OCI-LY3 (cell line): ENCODE results near the gene ME3.

Source experiments
- H2AFZ ChIP-seq: fragments of 200-600, 300-600 bp; shearing (Covaris generic); 2 replicates; pipeline ENCODE4 v1.6.0; 2014; ENCODE audit warnings: antibody characterized with exemption, low read depth, low read length
- H3K27ac ChIP-seq: fragments of 200-600, 300-600 bp; sonication (generic); 2 replicates; pipeline ENCODE4 v1.5.1; 2014; ENCODE audit warnings: mild to moderate bottlenecking, low read length, moderate library complexity, mixed read lengths
- H3K27me3 ChIP-seq: fragments of 200-600, 300-600 bp; sonication (generic); 2 replicates; pipeline ENCODE4 v1.6.1; 2014; ENCODE audit warnings: low read depth, low read length, mixed read lengths
- H3K36me3 ChIP-seq: fragments of 200-600, 300-600 bp; sonication (generic); replicated peaks from 2 replicates; pipeline ENCODE3; 2014; ENCODE audit warnings: low read depth, low read length, mixed read lengths
- H3K4me1 ChIP-seq: fragments of 300-600, 200-600 bp; sonication (generic); 2 replicates; pipeline ENCODE4 v1.6.1; 2014; ENCODE audit warnings: low read length, mixed read lengths
- H3K4me2 ChIP-seq: fragments of 200-600, 300-600 bp; sonication (generic); 2 replicates; pipeline ENCODE4 v1.6.1; 2014; ENCODE audit warnings: low read length, mixed read lengths
- H3K4me3 ChIP-seq: fragments of 300-600, 200-600 bp; sonication (generic); 2 replicates; pipeline ENCODE4 v1.5.1; 2014; ENCODE audit warnings: antibody characterized with exemption, mild to moderate bottlenecking, low read length, moderate library complexity
- H3K79me2 ChIP-seq: fragments of 300-600, 200-600 bp; shearing (Covaris generic); 2 replicates; pipeline ENCODE4 v1.6.1; 2014; ENCODE audit warnings: mild to moderate bottlenecking, low read length, mixed read lengths
- H3K9ac ChIP-seq: fragments of 300-600, 200-600 bp; shearing (Covaris generic); 2 replicates; pipeline ENCODE4 v1.6.0; 2014; ENCODE audit warnings: mild to moderate bottlenecking, low read length, moderate library complexity
- H3K9me3 ChIP-seq: fragments of 200-600, 300-600 bp; shearing (Covaris generic); 2 replicates; pipeline ENCODE4 v1.6.1; 2014; ENCODE audit warnings: low read length, mixed read lengths; ENCODE audit not compliant: insufficient read depth
- H4K20me1 ChIP-seq: fragments of 200-600, 300-600 bp; sonication (generic); 2 replicates; pipeline ENCODE4 v1.6.1; 2016; ENCODE audit warnings: low read length, mixed read lengths; ENCODE audit not compliant: insufficient read depth
- EZH2phosphoT487 ChIP-seq: fragments of 200-600 bp; shearing (Covaris generic); IDR thresholded peaks from 2 replicates; pipeline ENCODE4 v1.6.1; 2018; ENCODE audit warnings: antibody characterized with exemption, mixed run types, low read depth
- TF ChIP-seq, protein P1 (sequence below): fragments of 200-600, 300-600 bp; sonication (generic); IDR thresholded peaks from 2 replicates; pipeline ENCODE4 v1.5.1; 2014; ENCODE audit warnings: antibody characterized with exemption, low read length, low read depth

ME3 gene

DNA sequence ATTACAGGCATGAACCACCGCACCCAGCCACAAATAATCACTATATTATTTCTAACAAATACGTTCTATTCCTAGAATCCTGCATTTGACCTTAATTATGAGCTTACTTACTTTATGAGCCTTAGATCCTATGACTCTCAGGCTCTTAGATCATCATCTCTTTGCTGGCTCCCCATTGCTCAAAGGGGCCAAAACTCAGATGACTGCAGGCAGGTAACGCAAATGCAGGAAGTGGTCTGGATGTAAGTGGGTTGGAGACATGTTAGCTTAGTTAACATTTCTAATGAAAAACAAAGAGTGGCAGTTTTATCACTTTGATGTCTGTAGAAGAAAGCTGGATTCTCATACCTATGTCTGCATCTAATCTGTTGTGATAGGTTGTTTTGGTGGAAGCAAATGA is 274.3 kb downstream of the ME3 start:
- no peak overlapping the region for H3K27ac ChIP-seq
- H3K4me1 ChIP-seq, result no peaks in the 10 kb centered on the region
- TF ChIP-seq, protein P1, sequence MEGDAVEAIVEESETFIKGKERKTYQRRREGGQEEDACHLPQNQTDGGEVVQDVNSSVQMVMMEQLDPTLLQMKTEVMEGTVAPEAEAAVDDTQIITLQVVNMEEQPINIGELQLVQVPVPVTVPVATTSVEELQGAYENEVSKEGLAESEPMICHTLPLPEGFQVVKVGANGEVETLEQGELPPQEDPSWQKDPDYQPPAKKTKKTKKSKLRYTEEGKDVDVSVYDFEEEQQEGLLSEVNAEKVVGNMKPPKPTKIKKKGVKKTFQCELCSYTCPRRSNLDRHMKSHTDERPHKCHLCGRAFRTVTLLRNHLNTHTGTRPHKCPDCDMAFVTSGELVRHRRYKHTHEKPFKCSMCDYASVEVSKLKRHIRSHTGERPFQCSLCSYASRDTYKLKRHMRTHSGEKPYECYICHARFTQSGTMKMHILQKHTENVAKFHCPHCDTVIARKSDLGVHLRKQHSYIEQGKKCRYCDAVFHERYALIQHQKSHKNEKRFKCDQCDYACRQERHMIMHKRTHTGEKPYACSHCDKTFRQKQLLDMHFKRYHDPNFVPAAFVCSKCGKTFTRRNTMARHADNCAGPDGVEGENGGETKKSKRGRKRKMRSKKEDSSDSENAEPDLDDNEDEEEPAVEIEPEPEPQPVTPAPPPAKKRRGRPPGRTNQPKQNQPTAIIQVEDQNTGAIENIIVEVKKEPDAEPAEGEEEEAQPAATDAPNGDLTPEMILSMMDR, result no peak
- TF ChIP-seq EZH2phosphoT487, result no peak
- H3K36me3 ChIP-seq, result no peaks in the 10 kb centered on the region
- H4K20me1 ChIP-seq, result no peaks in the 10 kb centered on the region
- no peak overlapping the region for H3K4me2 ChIP-seq
- H3K79me2 ChIP-seq, result no peaks in the 10 kb centered on the region
- no peak overlapping the region for H3K4me3 ChIP-seq
- H3K9me3 ChIP-seq, result no peaks in the 10 kb centered on the region
- no peak overlapping the region for H2AFZ ChIP-seq
- no peaks in the 10 kb centered on the region for H3K27me3 ChIP-seq
- no peak overlapping the region for H3K9ac ChIP-seq

DNA sequence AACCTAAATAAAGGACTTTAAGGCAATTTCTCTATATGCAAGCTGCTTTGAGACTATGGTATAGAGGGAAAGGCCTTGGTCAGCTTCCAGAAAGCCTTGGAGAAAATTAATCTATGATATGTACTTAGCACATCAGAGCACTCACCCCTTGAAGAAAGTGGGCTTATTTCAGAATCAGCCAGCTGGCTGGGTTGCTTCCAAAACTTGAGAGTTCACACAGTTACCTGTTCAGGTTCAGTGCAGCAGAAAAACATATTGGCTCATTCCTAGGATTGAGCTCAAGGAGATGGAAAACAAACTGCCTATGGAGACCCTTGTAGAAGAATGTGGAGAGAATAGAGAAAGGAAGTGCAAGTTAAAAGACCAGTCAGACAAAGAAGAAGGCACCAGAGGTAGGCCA is 275.1 kb downstream of the ME3 start:
- Histone ChIP-seq H3K36me3 (no peaks in the 10 kb centered on the region), H3K4me1 (no peaks in the 10 kb centered on the region), H4K20me1 (no peaks in the 10 kb centered on the region), H2AFZ (no peak overlapping the region), H3K9me3 (no peaks in the 10 kb centered on the region), H3K27ac (no peak overlapping the region), H3K27me3 (no peaks in the 10 kb centered on the region), H3K4me2 (no peak overlapping the region), H3K4me3 (no peak overlapping the region), H3K79me2 (no peaks in the 10 kb centered on the region), H3K9ac (no peak overlapping the region)
- TF ChIP-seq, protein P1, result no peak

DNA sequence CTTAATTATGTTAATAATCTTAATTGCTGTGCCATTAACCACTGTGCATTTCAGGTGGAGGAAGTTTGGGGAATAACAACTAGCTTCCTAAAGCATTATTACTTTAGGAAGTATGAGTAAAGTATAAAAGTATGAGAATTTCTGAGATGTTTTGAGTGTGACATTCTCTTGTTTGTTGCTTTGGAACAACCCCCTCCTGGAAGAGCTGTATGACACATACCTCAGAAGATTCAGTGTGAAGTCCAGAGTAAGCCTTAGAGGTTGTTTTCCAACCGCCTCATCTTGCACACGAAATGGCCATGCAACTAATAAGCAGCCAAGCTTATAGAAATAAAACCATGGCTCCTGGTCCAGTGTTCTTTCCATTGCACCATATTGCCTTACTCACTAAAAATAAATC is 276.0 kb downstream of the ME3 start:
- no peaks in the 10 kb centered on the region for H3K9me3 ChIP-seq
- no peak overlapping the region for H2AFZ ChIP-seq
- no peaks in the 10 kb centered on the region for H3K27me3 ChIP-seq
- TF ChIP-seq, protein P1, result no peak
- no peak for TF ChIP-seq EZH2phosphoT487
- H3K9ac ChIP-seq, result no peak overlapping the region
- no peaks in the 10 kb centered on the region for H3K36me3 ChIP-seq
- no peaks in the 10 kb centered on the region for H4K20me1 ChIP-seq
- no peak overlapping the region for H3K4me3 ChIP-seq
- H3K4me1 ChIP-seq, result no peaks in the 10 kb centered on the region
- H3K4me2 ChIP-seq, result no peak overlapping the region
- H3K79me2 ChIP-seq, result no peaks in the 10 kb centered on the region
- H3K27ac ChIP-seq, result no peak overlapping the region

DNA sequence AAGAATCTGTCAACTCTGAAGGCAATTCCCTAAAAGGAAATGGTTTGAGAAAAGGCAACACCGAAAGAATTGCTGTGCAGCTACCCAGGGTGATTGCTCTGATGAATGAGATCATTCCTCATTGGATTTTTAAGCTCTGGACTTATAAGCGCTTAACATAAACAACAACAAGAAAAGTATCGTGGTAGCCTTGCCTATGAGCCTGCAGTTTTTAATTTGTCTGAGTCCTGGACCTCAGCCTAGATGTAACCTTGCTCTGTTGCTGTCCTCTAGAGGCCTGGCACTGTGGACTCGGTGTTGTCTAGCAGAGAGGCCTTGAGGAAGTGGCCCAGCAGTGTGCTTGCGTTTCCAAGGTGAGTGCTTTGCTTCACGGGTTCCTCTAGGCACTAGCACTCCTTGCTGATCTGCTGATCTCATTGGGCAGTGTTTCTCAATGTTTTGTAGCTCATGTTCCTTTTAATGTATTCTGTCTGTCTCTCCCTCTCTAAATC is 277.3 kb downstream of the ME3 start:
- H3K27ac ChIP-seq, result no peak overlapping the region
- no peak overlapping the region for H3K9ac ChIP-seq
- H3K36me3 ChIP-seq, result no peaks in the 10 kb centered on the region
- H3K27me3 ChIP-seq, result no peaks in the 10 kb centered on the region
- no peak overlapping the region for H3K4me3 ChIP-seq
- no peak overlapping the region for H2AFZ ChIP-seq
- H4K20me1 ChIP-seq, result no peaks in the 10 kb centered on the region
- H3K4me2 ChIP-seq, result no peak overlapping the region
- no peaks in the 10 kb centered on the region for H3K9me3 ChIP-seq
- H3K79me2 ChIP-seq, result no peaks in the 10 kb centered on the region
- TF ChIP-seq, protein P1, result no peak
- TF ChIP-seq EZH2phosphoT487, result no peak
- H3K4me1 ChIP-seq, result peaks cover 7% of the 10 kb centered on the region
